ENCODE data around the gene ABCC3.

DNA sequence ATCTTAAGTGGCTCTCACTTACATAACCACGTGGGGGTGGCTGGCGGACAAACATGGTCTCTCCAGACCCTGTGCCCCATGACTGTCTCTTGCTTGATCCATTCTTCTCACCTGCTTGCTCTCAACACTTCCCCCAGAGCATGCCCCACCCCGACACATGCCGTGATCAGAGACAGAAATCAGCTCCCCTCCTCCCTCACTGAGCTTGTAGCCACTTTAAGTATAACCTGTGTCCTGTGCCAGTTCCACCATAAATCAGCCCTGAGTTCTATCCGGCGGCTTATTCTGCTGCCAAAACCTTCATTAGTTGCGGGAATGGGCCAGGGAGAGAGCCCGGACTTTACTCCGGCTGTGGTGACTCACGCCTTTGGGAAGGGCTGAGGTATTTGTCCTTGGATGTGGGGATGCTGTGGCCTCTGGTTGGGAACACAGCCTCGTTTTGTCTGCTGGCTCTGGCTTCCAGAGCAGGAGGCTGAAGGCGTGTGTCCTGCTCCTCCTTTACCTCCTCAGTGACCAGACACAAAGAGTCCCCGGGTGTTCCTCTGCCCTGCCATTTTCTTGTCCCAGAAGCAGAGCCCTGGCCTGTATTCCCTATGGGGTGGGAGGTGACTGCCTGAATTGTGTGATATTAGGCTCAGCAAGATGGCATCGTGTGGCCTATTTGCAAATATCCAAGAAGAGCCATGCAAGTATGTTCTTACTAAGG, 52.0 kb downstream of the ABCC3 start:
- TF ChIP-seq CTCF (IDR thresholded peaks at IDR 0.05) (no peak), POLR2A (IDR thresholded peaks at IDR 0.05) (peak; percentile 32), POLR2AphosphoS5 (IDR thresholded peaks at IDR 0.05) (peak; percentile 50 to 83 (median 80)), EP300 (IDR thresholded peaks at IDR 0.05; ENCODE audit: low read depth) (peak; percentile 57)
